CD14-positive monocyte (primary cell): ENCODE measurements around the gene SERPINF2. TPM values are rescaled to one million over a fixed set of nuclear protein-coding genes. Genes with fewer than 3 reads are reported as not detected.

Experiments used
- DNase-seq, 3 donors: peaks; one replicate each; pipeline ENCODE4 v3.0.0-alpha.2; 2011 to 2022
- H2AFZ ChIP-seq: 2 replicates; pipeline ENCODE4 v1.6.0; 2012; ENCODE audit warnings: mild to moderate bottlenecking, low read depth, low read length, inconsistent platforms; ENCODE audit not compliant: insufficient read depth, poor library complexity, severe bottlenecking
- H3K27ac ChIP-seq, 2 donors: 1 replicate in 1 of 2; 2 replicates in 1 of 2; pipeline ENCODE4 v1.5.1; 2012 to 2013; ENCODE audit warnings: low read length in 2 of 2, control low read depth in 1 of 2, inconsistent platforms in 1 of 2, low read depth in 1 of 2, mild to moderate bottlenecking in 1 of 2
- H3K27me3 ChIP-seq, 2 donors: one replicate each; pipeline versions ENCODE4 v1.6.0 to v1.6.1; 2011 to 2013; ENCODE audit warnings: low read length in 2 of 2; ENCODE audit not compliant: control insufficient read depth in 2 of 2, insufficient read depth in 2 of 2
- H3K36me3 ChIP-seq, 2 donors: replicated peaks in 1 of 2; 1 replicate in 1 of 2; 2 replicates in 1 of 2; pipeline versions ENCODE4 v1.5.1 to v1.6.1; 2012 to 2013; ENCODE audit warnings: low read length in 2 of 2, control low read depth in 1 of 2, inconsistent platforms in 1 of 2, mild to moderate bottlenecking in 1 of 2; ENCODE audit not compliant: insufficient read depth in 2 of 2, control insufficient read depth in 1 of 2
- H3K4me1 ChIP-seq, 2 donors: 1 replicate in 1 of 2; 2 replicates in 1 of 2; pipeline versions ENCODE4 v1.5.1 to v1.6.1; 2012 to 2013; ENCODE audit warnings: low read length in 2 of 2, control low read depth in 1 of 2, inconsistent platforms in 1 of 2, mild to moderate bottlenecking in 1 of 2, moderate library complexity in 1 of 2; ENCODE audit not compliant: insufficient read depth in 2 of 2, control insufficient read depth in 1 of 2
- H3K4me2 ChIP-seq: replicated peaks from 2 replicates; pipeline ENCODE3; 2012; ENCODE audit warnings: low read length, moderate library complexity, mild to moderate bottlenecking; ENCODE audit not compliant: poor library complexity, severe bottlenecking; ENCODE audit errors: extremely low read depth
- H3K4me3 ChIP-seq, 3 experiments: fragments of 200-600 bp in 1 of 3; sonication (generic) in 1 of 3; replicated peaks in 1 of 3; 1 replicate in 2 of 3; 2 replicates in 1 of 3; pipeline ENCODE4 v1.5.1; 2011 to 2013; ENCODE audit warnings: low read length in 3 of 3, mild to moderate bottlenecking in 3 of 3, control low read depth in 2 of 3, low read depth in 2 of 3, inconsistent platforms in 1 of 3, moderate library complexity in 1 of 3
- H3K79me2 ChIP-seq: 2 replicates; pipeline ENCODE4 v1.6.0; 2012; ENCODE audit warnings: mild to moderate bottlenecking, control low read depth, inconsistent platforms, low read length, moderate library complexity; ENCODE audit not compliant: insufficient read depth
- H3K9ac ChIP-seq: 2 replicates; pipeline ENCODE4 v1.6.0; 2017; ENCODE audit warnings: low read length, mild to moderate bottlenecking; ENCODE audit not compliant: insufficient read depth, poor library complexity, severe bottlenecking
- H3K9me3 ChIP-seq, 2 donors: replicated peaks in 1 of 2; 1 replicate in 1 of 2; 2 replicates in 1 of 2; pipeline versions ENCODE4 v1.5.1 to v1.6.1; 2012 to 2013; ENCODE audit warnings: low read length in 2 of 2, control low read depth in 1 of 2; ENCODE audit not compliant: control insufficient read depth in 1 of 2, insufficient read depth in 1 of 2
- H4K20me1 ChIP-seq: 2 replicates; pipeline ENCODE4 v1.6.0; 2012; ENCODE audit warnings: mild to moderate bottlenecking, low read length, control low read depth, moderate library complexity; ENCODE audit not compliant: insufficient read depth
- H3K27ac Mint-ChIP-seq, 7 donors: one replicate each; pipeline ENCODE4 v1.8.0; 2020; ENCODE audit warnings: mild to moderate bottlenecking in 7 of 7, mixed read lengths in 7 of 7, moderate library complexity in 6 of 7, inconsistent platforms in 2 of 7
- H3K27me3 Mint-ChIP-seq, 3 donors: one replicate each; pipeline ENCODE4 v1.8.0; 2021 to 2022; ENCODE audit warnings: low read depth in 3 of 3, mild to moderate bottlenecking in 3 of 3, mixed read lengths in 3 of 3, moderate library complexity in 3 of 3, inconsistent platforms in 1 of 3
- H3K36me3 Mint-ChIP-seq, 2 donors: one replicate each; pipeline ENCODE4 v1.8.0; 2020; ENCODE audit warnings: mixed read lengths in 2 of 2, inconsistent platforms in 1 of 2, mild to moderate bottlenecking in 1 of 2
- H3K4me1 Mint-ChIP-seq: one replicate; pipeline ENCODE4 v1.8.0; 2020; ENCODE audit warnings: mild to moderate bottlenecking, mixed read lengths
- H3K4me3 Mint-ChIP-seq, 2 donors: one replicate each; pipeline ENCODE4 v1.8.0; 2020; ENCODE audit warnings: mild to moderate bottlenecking in 2 of 2, mixed read lengths in 2 of 2, moderate library complexity in 1 of 2
- H3K9me3 Mint-ChIP-seq, 7 donors: one replicate each; pipeline ENCODE4 v1.8.0; 2020 to 2022; ENCODE audit warnings: mixed read lengths in 7 of 7, mild to moderate bottlenecking in 6 of 7, moderate library complexity in 6 of 7, inconsistent platforms in 2 of 7
- CTCF ChIP-seq: fragments of 200-600 bp; IDR thresholded peaks from one replicate; pipeline ENCODE4 v1.8.0; 2022; ENCODE audit warnings: antibody characterized with exemption, mild to moderate bottlenecking
- WGBS: methylation state at CpG from one replicate; pipeline ENCODE4 v1.1.5; 2013; ENCODE audit warnings: missing lambda C conversion rate; ENCODE audit not compliant: insufficient coverage; 5-methylcytosine and 5-hydroxymethylcytosine counted together
- intact Hi-C, 2 donors: fragments of 100-400 bp; cut with micrococcal nuclease; formaldehyde crosslinking; loops; one replicate each; pipeline versions ENCODE4 v1.15.0 to v1.15.1; 2023
- polyA plus RNA-seq, 3 donors: library from polyadenylated mRNA; depleted of rRNA in 1 of 3; unstranded in 2 of 3; stranded (reverse) in 1 of 3; fragments of 300-500 nt in 2 of 3; fragments of >200 nt in 1 of 3; fragmentation: Illumina TruSeq in 2 of 3; gene quantifications; 1 replicate in 2 of 3; 2 replicates in 1 of 3; pipeline ENCODE4 v1.2.3, GENCODE V29; 2012 to 2021

Gene SERPINF2
- polyA plus RNA-seq, 3 donors, result 0.75 to 1.5 (median 0.79) TPM

GRCh38 chr17:1779571-1780131 lies 37.0 kb downstream of the SERPINF2 start:
- no peak for DNase-seq
- H3K4me2 ChIP-seq, result no peak overlapping the region
- Mint-ChIP-seq H3K4me1 (peaks cover 28% of the 10 kb centered on the region), H3K27me3 (peaks cover 0 to 3% (median 1%) of the 10 kb centered on the region in 3 donors), H3K27ac (no peak overlapping the region), H3K4me3 (no peak overlapping the region), H3K9me3 (no peaks in the 10 kb centered on the region), H3K36me3 (peaks cover 43 to 57% of the 10 kb centered on the region in 2 donors)
- no peaks in the 10 kb centered on the region for H4K20me1 ChIP-seq
- intact Hi-C loops, result loop anchor here (5.0 to 10.0 kb wide), 3 partner anchors 62 to 107 kb away; no protein-coding TSS in a partner anchor
- no peak overlapping the region for H3K9ac ChIP-seq
- H3K4me3 ChIP-seq, result no peak overlapping the region
- H3K9me3 ChIP-seq, result no peaks in the 10 kb centered on the region
- H3K27ac ChIP-seq, result no peak overlapping the region
- H2AFZ ChIP-seq, result no peak overlapping the region
- H3K27me3 ChIP-seq, result no peaks in the 10 kb centered on the region
- H3K36me3 ChIP-seq, result peaks cover 19 to 41% of the 10 kb centered on the region in 2 donors
- H3K4me1 ChIP-seq, result peaks cover 27 to 29% of the 10 kb centered on the region in 2 donors
- TF ChIP-seq CTCF, result no peak
- WGBS, result no CpG with 5 or more reads among the region's 8 CpGs
- H3K79me2 ChIP-seq, result no peaks in the 10 kb centered on the region

- TF ChIP-seq CTCF, result no peak
- Histone ChIP-seq H3K4me2 (peak overlapping the region; percentile 71), H4K20me1 (no peaks in the 10 kb centered on the region), H3K36me3 (peaks cover 14 to 43% of the 10 kb centered on the region in 2 donors), H3K4me1 (peaks cover 27 to 29% of the 10 kb centered on the region in 2 donors), H3K27me3 (no peaks in the 10 kb centered on the region), H3K9ac (peak overlapping the region; percentile 62), H3K4me3 (peak overlapping the region in 1 of 3 experiments; percentile 58), H3K79me2 (no peaks in the 10 kb centered on the region), H3K27ac (peak overlapping the region; percentile 93 to 97), H2AFZ (peak overlapping the region; percentile 57), H3K9me3 (no peaks in the 10 kb centered on the region)
- Mint-ChIP-seq H3K36me3 (peaks cover 43 to 56% of the 10 kb centered on the region in 2 donors), H3K4me1 (peaks cover 30% of the 10 kb centered on the region), H3K27ac (peak overlapping the region; percentile 97 to 99 (median 98)), H3K4me3 (peak overlapping the region; percentile 71 to 85), H3K9me3 (no peaks in the 10 kb centered on the region), H3K27me3 (peaks cover 0 to 5% (median 1%) of the 10 kb centered on the region in 3 donors)
- DNase-seq, result no peak
- 0% methylated on average over 1 of the region's 6 CpGs for WGBS
- intact Hi-C loops, result loop anchor here (2.0 to 10.0 kb wide), 5 partner anchors 57 to 110 kb away; partner anchors contain the start of gene WDR81 (in 1 of the 2)
Measured at GRCh38 chr17:1782171-1782567, 39.5 kb downstream of the SERPINF2 start.
